GM19468 (cell line): ENCODE results near the gene LOC101059915.
"Not testable (repeated sequence)": the region's sequence is repeated elsewhere in the genome, so short reads cannot be mapped to it uniquely, and the experiment has no call there.

Experiments
- ATAC-seq: cut with Tn5 transposase; IDR thresholded peaks from one replicate; pipeline ENCODE4 v1.9.1; 2021; ENCODE audit warnings: mild to moderate bottlenecking, moderate library complexity, moderate number of reproducible peaks; ENCODE audit not compliant: unreplicated experiment; ENCODE audit errors: extremely low read depth

Gene LOC101059915

DNA sequence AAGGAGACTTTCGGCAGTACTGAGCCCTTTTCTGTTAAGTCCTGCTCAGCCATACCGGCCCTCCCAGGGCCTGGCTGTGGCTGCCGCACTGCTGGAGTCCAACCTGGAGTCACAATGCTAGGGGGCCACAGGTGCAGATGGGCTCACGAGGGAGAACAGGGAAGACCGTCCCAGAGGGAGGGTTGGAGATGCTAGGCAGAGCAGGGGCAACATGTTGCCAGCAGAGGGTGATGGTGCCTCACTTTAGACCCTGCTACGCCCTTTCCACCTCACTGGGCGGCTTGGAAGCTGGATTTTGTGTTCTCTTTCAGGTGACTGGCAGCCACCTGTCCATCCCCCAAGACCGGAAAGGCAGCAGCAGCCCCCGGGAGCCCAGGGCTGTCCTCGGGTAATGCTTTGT is 2.6 kb downstream of the LOC101059915 start:
- not testable (repeated sequence) for ATAC-seq

DNA sequence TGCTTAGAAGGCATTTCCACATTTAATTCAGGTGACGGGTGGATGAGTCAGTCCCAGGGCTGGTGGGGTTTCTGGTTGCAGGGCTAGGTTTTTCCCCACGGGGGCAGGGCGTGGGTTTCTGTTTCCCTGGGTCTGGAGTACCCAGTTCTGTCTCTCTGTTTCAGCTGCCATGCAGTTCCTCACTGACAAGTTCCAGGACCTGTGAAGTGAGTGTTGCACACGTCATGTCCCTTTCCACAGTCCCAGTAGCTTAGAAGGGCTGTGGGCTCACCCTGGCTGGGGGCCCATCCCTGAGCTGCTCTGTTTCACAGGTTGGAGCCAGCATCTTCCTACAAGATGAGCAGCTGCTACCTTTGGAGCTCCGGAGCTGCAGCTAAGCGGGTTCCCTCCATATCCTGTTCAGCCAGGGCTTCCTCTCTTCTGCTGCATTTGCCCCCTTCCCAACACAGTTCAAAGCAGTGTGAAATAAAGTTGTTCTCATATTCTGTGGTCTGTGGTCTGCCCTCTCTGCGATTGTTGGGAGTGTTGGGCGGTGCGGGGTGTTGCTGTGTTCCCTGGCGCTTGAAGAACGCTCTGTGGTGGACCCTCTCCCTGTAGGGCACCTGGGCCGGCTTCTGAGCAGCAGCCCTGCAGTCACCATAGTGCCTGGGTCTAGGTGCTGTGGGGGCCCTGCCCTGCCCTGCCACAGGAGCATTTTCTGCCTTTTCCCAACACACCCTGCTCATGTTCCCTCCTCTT is 3.9 kb downstream of the LOC101059915 start:
- no peak for ATAC-seq

DNA sequence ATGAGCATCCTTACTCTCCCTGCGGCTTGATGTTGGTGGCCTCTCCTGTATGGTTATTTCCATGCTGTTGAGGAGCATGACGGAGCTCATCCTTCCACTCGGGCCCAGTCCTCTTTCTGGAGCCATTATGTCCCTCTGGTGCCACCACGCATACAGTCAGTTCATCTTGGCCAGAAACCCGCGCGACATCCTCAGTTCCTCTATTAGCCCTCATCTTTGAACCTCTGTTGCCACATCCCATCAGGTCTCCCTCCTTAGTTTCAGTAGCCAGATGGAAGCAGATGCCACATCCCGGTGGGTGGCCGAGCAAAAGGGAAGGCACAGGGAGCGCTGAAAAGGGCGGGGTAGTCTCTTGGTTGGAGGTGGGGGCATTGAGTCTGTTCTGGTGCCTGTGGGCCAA is 4.6 kb downstream of the LOC101059915 start:
- ATAC-seq, result no peak

DNA sequence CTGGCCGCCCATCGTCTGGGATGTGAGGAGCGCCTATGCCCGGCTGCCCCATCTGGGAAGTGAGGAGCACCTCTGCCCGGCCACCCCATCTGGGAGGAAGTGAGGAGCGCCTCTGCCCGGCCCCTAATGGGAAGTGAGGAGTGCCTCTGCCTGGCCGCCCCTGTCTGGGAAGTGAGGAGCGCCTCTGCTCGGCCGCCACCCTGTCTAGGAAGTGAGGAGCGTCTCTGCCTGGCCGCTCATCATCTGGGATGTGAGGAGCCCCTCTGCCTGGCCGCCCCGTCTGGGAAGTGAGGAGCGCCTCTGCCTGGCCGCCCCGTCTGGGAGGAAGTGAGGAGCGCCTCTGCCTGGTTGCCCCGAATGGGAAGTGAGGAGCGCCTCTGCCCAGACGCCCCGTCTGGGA is 8.3 kb downstream of the LOC101059915 start:
- not testable (repeated sequence) for ATAC-seq

DNA sequence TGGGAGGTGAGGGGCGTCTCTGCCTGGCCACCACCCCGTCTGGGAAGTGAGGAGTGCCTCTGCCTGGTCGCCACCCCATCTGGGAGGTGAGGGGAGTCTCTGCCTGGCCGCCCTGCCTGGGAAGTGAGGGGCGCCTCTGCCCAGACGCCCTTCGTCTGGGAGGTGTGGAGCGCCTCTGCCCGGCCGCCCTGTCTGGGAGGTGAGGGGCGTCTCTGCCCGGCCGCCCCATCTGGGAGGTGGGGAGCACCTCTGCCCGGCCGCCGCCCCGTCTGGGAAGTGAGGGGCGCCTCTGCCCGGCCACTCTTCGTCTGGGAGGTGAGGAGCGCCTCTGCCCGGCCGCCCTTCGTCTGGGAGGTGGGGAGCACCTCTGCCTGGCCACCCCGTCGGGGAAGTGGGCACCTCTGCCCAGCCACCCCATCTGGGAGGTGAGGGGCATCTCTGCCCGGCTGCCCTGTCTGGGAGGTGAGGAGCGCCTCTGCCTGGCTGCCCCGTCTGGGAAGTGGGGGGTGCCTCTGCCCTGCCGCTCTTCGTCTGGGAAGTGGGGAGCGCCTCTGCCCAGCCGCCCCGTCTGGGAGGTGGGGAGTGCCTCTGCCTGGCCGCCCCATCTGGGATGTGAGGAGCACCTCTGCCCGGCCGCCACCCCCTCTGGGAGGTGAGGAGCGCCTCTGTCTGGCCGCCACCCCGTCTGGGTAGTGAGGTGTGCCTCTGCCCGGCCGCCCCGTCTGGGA is 8.9 kb downstream of the LOC101059915 start:
- ATAC-seq, result not testable (repeated sequence)

DNA sequence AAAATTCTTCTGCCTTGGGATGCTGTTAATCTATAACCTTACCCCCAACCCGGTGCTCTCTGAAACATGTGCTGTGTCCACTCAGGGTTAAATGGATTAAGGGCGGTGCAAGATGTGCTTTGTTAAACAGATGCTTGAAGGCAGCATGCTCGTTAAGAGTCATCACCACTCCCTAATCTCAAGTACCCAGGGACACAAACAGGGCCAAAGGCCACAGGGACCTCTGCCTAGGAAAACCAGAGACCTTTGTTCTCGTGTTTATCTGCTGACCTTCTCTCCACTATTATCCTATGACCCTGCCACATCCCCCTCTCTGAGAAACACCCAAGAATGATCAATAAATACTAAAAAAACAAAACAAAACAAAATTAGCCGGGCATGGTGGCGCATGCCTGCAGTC is 9.8 kb downstream of the LOC101059915 start:
- not testable (repeated sequence) for ATAC-seq

DNA sequence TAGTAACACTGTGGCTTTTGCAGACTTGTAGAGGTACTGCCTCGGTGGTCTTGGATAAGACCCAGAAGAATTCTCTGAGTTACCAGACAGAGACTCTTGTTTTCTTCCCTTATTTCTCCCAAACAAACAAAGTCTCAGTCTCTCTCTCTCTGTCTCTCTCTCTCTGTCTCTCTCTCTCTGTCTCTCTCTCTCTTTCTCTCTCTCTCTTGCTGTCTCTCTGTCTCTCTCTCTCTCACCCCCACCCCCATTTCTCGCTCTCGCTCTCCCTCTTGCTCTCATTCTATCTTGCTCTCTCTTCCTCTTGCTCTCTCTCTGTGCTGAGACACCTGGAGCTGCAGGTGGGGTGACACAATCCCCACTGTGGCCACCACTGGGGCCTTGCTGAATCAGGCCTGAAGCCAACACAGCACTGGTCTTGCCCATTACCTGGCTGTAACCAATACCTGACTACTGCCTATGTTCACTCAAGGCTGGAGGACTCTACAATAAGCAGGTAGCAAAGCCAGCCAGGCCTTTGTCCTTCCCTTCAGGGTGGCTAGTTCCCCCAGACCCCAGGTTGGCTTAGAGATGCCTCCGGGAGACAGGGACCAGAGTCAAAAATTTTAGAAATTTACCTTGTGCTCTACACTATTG is 12.3 kb downstream of the LOC101059915 start:
- ATAC-seq, result no peak

DNA sequence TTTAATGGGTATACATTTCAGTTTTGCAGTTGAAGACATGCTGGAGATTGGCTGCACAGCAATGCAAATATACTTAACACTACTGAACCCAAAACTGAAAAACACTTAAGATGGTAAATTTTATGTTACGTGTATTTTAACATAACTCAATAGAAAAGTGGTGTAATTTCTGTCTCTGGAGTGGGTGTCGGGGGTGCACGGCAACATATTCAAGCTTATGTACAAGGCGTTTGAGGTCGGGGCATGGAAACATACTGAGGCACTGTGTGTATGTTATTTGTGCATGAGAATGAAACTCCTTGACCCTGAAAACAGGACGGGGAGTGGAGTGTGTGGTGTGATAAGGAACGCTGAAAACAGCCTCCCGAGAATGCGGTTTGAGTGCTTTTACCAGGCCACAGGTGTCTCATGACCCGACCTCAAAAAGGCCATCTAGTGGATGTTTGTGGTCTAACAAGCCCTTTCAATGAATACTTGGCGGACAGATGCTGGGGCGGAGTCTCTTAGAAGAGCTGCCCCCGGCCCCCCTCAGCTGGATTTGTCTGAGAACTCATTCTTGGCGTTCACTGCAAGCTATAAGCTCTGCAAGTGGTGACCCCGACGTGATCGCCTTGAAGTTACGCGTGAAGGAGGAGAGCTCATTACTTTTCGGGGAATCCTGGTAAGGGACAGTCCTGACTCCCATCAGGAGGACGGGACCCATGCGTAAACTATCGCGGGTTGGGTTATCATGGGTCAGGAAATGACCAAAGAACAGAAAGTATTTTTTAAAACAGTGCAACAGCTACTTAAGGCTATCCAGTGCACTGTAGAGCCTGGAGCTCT is 29.5 kb downstream of the LOC101059915 start:
- not testable (repeated sequence) for ATAC-seq

DNA sequence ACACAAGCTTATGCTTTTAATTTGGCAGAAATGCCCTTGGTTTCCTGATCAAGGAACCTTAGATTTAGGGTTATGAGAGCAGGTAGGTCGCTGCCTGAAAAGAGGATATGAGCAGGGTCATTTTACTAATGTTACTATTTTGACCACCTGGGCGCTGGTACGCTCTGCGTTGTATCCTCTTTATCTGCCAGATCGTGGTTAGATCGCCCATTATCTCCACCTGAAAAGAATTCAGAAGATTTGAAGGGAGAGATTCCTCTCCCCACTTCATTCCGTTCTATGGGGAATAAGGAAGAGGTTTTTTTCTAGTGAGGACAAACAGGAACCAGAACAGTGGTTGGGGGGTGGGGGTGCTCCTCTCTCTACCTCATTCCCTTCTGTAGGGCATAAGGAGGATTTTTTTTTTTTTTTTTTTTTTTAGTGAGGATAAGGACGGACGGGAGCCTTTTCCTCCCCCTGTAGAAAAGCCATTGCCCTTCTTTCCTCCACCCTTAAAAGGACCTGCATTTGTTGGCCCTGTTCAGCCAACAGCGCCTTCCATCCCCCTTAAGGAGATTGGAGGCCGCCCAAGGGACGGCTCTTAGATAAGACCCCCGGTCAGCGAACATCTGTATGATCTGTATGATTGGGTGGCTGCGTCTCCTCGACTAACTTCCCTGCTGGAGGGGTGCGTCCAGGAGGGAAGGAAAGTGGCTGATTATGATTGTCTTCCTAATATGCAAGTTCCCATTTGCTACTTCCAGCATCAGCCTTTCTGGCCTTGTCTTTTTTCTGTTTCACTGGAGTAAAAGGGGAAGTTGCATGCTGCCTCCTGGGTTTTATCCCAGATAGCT is 30.3 kb downstream of the LOC101059915 start:
- ATAC-seq, result not testable (repeated sequence)

DNA sequence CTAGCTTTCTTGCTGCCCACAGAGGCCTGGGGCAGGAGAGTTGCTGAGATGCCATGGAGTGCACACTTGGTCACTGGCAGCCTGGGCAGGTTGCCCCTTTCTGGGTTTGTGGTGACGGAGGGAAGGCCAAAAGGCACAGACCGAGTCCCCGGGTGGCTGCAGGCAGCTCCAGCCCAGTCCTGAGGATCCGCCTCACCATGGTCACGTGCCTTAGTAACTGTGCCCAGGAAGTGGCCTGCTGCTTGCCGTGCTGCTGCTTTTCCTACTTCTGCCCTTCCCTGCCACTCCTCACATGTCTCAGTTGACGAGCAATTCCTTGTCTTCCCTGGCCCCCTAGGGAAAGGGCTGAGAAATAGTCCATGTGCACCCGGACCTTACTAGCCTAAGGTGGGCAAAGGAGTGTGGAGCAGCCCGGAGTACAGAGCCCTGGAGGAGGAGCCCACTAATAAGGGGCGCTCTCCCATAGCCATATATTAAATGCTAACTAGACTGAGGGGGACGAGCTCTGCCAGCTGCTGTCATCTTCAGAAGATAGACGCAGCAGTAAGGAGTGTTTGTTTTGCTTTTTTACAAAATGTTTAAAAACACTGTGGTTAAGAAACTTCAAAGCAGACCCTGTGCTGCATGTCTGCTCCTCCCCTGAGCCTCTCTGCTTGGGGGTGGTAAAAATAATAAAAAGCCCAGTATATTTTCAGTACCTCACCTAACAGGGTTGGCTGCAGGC is 31.1 kb downstream of the LOC101059915 start:
- ATAC-seq, result not testable (repeated sequence)

DNA sequence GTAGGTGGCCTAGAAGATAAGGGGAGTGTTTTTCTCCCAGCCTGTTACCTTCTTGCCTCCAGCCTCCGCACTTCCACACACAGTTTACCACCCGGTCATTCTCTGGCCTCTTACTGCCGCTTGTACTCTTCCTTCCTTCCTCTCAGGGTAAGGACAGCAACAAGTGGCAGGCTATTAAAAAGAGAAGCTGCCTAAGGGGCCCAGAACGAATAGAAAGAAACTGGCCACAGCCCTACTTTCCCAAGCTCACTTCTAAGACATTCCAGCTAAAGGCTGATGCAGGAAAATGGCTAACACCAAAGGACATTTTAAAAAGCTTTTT is 31.6 kb downstream of the LOC101059915 start:
- not testable (repeated sequence) for ATAC-seq

DNA sequence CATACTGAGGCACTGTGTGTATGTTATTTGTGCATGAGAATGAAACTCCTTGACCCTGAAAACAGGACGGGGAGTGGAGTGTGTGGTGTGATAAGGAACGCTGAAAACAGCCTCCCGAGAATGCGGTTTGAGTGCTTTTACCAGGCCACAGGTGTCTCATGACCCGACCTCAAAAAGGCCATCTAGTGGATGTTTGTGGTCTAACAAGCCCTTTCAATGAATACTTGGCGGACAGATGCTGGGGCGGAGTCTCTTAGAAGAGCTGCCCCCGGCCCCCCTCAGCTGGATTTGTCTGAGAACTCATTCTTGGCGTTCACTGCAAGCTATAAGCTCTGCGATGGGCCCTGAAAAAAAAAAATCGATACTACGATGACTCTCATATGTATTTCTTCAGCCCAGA is 35.5 kb downstream of the LOC101059915 start:
- ATAC-seq, result not testable (repeated sequence)

DNA sequence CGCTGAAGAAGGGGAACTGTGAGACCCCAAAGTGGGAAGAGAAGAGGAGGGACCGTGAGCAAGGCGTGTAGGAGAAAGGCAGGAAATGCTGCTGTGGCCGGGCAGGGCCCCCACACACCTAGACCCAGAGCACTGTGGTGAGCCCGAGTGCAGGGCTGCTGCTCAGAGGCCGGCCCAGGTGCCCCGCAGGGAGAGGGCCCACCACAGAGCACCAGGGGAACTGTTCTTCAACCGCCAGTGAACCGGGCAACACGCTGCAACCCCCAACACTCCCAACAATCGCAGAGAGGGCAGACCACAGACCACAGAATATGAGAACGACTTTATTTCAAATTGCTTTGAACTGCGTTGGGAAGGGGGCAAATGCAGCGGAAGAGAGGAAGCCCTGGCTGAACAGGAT is 46.7 kb downstream of the LOC101059915 start:
- ATAC-seq, result not testable (repeated sequence)

DNA sequence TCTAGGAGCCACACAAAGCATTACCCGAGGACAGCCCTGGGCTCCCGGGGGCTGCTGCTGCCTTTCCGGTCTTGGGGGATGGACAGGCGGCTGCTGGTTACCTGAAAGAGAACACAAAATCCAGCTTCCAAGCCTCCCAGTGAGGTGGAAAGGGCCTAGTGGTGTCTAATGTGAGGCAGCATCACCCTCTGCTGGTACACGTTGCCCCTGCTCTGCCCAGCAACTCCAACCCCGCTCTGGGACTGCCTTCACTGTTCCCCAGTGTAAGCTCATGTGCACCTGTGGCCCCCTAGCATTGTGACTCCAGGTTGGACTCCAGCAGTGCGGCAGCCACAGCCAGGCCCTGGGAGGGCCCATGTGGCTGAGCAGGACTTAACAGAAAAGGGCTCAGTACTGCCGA is 48.2 kb downstream of the LOC101059915 start:
- not testable (repeated sequence) for ATAC-seq

DNA sequence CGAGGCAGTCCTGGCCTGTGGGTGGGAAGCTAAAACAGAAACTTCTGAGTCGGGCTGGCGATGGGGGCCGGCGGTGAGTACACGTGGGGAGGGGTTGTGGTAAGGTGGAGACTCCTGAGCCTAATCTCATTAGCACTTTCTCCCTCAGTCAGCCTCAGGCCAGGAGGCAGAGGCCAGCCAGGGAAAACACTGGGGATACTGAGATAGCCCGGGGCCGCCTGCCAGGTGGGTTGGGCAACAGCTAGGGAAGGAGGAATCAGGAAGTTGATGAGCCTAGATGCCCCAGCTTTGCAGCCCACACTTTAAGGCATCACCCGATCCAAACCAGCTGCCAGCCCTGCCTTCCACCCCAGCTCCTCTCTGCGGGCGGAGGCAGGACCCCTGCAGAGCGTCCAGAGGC is 49.0 kb downstream of the LOC101059915 start:
- not testable (repeated sequence) for ATAC-seq

DNA sequence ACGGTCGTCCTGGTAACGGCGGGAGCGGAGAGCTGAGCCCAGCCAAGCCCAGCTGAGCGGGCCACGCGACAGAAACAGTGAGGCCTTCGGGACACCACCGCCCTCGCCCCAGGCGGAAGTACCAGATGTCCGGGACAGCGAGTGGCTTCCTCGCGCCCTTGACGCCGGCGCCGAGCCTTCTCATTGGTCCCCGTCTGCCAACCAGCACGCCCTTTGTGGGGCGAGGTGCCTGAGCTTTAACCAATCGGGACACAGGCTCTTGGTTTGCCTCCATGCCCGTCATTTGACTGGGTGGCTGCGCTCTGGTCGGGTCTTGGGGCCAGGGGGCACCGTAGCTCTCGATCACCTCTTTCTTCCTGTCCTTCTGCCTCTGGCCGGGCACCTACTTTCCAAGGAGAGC is 50.8 kb downstream of the LOC101059915 start, which contains the start of gene CXorf49:
Gene CXorf49, minus strand, starts transcription at position 101 of the 400 bp plus-strand sequence. CDS start 134 bp downstream, outside the sequence.
- ATAC-seq, result not testable (repeated sequence)

DNA sequence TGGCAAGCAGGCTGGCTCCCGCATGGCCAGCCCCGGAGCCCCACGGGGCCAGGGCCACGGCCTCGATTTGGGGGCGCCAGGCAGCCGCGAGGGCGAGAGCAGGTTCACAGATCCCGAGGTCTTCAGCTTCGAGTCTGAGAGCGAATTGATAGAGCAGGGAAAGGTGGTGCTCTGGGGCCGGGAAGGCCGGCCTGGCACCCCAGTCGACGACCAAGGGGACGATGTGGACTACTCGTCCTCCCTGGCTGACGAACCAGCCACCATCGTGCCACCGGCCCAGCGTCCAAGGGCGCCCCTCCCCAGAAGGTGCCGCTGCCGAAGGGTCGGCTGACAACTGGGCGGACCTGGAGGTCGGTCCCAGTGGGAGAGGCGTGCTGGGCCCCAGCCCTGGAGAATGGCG is 51.8 kb downstream of the LOC101059915 start:
- ATAC-seq, result not testable (repeated sequence)

DNA sequence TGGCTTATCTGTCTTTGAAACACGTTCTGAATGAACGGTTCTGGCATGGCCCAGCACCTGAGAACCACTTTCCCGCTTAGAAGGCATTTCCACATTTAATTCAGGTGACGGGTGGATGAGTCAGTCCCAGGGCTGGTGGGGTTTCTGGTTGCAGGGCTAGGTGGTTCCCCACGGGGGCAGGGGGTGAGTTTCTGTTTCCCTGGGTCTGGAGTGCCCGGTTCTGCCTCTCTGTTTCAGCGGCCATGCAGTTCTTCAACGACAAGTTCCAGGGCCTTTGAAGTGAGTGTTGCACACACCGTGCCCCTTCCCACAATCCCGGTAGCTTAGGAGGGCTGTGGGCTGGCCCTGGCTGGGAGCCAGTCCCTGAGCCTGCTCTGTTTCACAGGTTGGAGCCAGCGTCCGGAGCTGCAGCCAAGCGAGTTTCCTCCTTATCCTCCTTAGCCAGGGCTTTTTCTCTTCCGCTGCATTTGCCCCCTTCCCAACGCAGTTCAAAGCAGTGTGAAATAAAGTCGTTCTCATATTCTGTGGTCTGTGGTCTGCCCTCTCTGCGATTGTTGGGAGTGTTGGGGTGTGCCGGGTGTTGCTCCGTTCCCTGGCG is 53.0 kb downstream of the LOC101059915 start:
- not testable (repeated sequence) for ATAC-seq
